Upper lobe of left lung (tissue), 6 donors: ENCODE results near the gene MT1H. TPM values are rescaled to one million over a fixed set of nuclear protein-coding genes. Genes with fewer than 3 reads are reported as not detected.

Experiments
- ATAC-seq, 2 donors: fragments of 200-7000 bp; cut with Tn5 transposase; one replicate each; pipeline ENCODE4 v1.9.1; 2022; ENCODE audit warnings: mild to moderate bottlenecking in 2 of 2, moderate library complexity in 2 of 2; ENCODE audit not compliant: low FRiP score in 2 of 2
- DNase-seq, 2 donors: peaks; one replicate each; pipeline ENCODE4 v3.0.0-alpha.2; 2019 to 2020
- H3K27ac ChIP-seq, 4 donors: fragments of 200-600 bp; sonication (generic); one replicate each; pipeline ENCODE4 v1.5.1; 2016 to 2019
- H3K27me3 ChIP-seq, 4 donors: fragments of 200-600 bp; sonication (generic); one replicate each; pipeline ENCODE4 v1.5.1; 2017 to 2019
- H3K36me3 ChIP-seq, 4 donors: fragments of 200-600 bp; sonication (generic); one replicate each; pipeline ENCODE4 v1.5.1; 2016 to 2019
- H3K4me1 ChIP-seq, 4 donors: fragments of 200-600 bp; sonication (generic); one replicate each; pipeline ENCODE4 v1.5.1; 2018 to 2019
- H3K4me3 ChIP-seq, 4 donors: fragments of 200-600 bp; sonication (generic); one replicate each; pipeline ENCODE4 v1.5.1; 2017 to 2019; ENCODE audit warnings: mild to moderate bottlenecking in 2 of 4, moderate library complexity in 1 of 4
- H3K9me3 ChIP-seq, 4 donors: fragments of 200-600 bp; sonication (generic); one replicate each; pipeline ENCODE4 v1.5.1; 2018 to 2019
- EP300 ChIP-seq, 4 donors: sonication (generic); formaldehyde crosslinking; IDR thresholded peaks; one replicate each; pipeline ENCODE4 v1.5.1; 2017; ENCODE audit warnings: antibody characterized with exemption in 4 of 4, control low read depth in 2 of 4
- POLR2A ChIP-seq, 4 donors: fragments of 450-650 bp; IDR thresholded peaks; one replicate each; pipeline ENCODE4 v1.5.1; 2016 to 2017; ENCODE audit warnings: antibody characterized with exemption in 4 of 4, mild to moderate bottlenecking in 2 of 4
- POLR2AphosphoS5 ChIP-seq, 2 donors: sonication (generic); formaldehyde crosslinking; IDR thresholded peaks; one replicate each; pipeline ENCODE4 v1.5.1; 2017; ENCODE audit warnings: antibody characterized with exemption in 2 of 2
- WGBS, 2 donors: methylation state at CpG; one replicate each; pipeline ENCODE4 v1.1.5; 2017 to 2018; 5-methylcytosine and 5-hydroxymethylcytosine counted together
- total RNA-seq, 6 donors: library from RNA; depleted of rRNA in 4 of 6; stranded (reverse); fragments of >200 nt in 4 of 6; gene quantifications; one replicate each; pipeline versions ENCODE4 v1.1.0 to v1.2.1, GENCODE V29; 2016 to 2021
- TF ChIP-seq, protein P1 (sequence below), 6 experiments: fragments of 450-650 bp in 4 of 6; fragments of 200-600 bp in 2 of 6; sonication (generic) in 2 of 6; IDR thresholded peaks; one replicate each; pipeline ENCODE4 v1.5.1; 2016 to 2019; ENCODE audit warnings: antibody characterized with exemption in 6 of 6
- donor health status: DM: no; HTN: no; CAD: no; lungs with moderate emphysema.
- donor health status: DM: no; HTN: yes; CAD: no; lungs with severe emphysema.

The MT1H gene
- total RNA-seq, 6 donors from 2014 or later, result 2.9 to 9.3 TPM; not detected in 4

DNA sequence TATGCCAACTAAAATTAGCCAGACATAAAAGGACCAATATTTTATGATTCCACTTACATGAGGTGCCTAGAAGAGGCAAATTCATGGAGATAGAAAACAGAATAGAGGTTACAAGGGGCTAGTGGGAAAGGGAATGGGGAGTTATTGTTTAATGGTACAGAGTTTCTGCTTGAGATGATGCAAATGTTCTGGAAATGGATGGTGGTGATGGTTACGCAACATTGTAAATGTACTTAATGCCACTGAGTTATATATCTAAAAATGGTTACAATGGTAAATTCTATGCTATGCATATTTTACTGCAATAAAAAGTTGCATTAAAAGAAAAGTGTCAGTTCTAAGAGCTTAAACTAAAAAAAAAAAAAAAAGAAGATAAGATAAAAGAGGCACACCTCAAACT lies 30.6 kb downstream of the MT1H start:
- TF ChIP-seq, protein P1, sequence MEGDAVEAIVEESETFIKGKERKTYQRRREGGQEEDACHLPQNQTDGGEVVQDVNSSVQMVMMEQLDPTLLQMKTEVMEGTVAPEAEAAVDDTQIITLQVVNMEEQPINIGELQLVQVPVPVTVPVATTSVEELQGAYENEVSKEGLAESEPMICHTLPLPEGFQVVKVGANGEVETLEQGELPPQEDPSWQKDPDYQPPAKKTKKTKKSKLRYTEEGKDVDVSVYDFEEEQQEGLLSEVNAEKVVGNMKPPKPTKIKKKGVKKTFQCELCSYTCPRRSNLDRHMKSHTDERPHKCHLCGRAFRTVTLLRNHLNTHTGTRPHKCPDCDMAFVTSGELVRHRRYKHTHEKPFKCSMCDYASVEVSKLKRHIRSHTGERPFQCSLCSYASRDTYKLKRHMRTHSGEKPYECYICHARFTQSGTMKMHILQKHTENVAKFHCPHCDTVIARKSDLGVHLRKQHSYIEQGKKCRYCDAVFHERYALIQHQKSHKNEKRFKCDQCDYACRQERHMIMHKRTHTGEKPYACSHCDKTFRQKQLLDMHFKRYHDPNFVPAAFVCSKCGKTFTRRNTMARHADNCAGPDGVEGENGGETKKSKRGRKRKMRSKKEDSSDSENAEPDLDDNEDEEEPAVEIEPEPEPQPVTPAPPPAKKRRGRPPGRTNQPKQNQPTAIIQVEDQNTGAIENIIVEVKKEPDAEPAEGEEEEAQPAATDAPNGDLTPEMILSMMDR (IDR thresholded peaks at IDR 0.05), result no peak
- no peak for ATAC-seq
- Histone ChIP-seq H3K9me3 (no peaks in the 10 kb centered on the region), H3K4me1 (peaks cover 3 to 9% (median 6%) of the 10 kb centered on the region in 4 donors), H3K27me3 (no peaks in the 10 kb centered on the region), H3K27ac (no peak overlapping the region), H3K4me3 (no peak overlapping the region), H3K36me3 (no peaks in the 10 kb centered on the region)
- 11 to 46% methylated on average over 1 of the region's 1 CpG for WGBS, 2 donors
- no peak for DNase-seq

DNA sequence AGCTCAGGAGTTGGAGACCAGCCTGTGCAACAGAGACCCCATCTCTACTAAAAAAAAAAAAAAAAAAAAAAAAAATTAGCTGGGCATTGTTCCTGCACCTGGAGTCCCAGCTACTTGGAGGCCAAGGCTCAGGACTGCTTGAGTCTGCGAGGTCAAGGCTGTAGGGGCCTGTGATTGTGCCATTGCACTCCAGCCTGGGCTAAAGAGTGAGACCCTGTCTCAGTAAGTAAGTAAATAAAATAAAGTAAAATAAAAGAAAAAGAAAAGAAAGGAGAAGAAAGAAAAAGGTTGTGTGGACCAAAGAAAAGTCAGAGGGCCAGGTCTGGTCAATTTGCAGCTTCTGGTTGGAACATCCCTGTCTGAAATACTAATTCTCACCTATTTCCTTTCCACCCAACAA lies 31.0 kb downstream of the MT1H start:
- TF ChIP-seq POLR2AphosphoS5 (IDR thresholded peaks at IDR 0.05) (no peak), POLR2A (IDR thresholded peaks at IDR 0.05) (no peak), EP300 (IDR thresholded peaks at IDR 0.05) (no peak)
- TF ChIP-seq, protein P1 (IDR thresholded peaks at IDR 0.05), result no peak

DNA sequence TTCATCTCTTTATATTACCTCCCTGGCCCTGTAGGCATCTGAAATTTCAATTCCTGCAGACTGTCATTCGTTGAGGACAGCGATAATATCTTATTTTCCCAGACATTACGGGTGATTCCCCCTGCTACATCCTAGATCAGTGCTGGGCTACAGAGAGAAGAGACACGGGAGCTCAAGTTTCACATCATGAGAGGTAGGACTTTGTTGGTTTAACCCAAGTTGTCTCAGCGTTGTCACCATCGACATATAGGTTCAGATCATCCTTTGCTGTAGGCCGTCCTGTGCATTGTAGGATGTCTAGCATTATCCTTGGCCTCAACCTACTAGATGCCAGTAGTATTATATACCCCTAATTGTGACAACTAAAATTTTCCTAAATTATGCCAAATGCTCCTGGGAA lies 31.9 kb downstream of the MT1H start:
- ATAC-seq (no peak), DNase-seq (no peak)
- H3K9me3 ChIP-seq, result no peaks in the 10 kb centered on the region
- WGBS, 2 donors, result 85 to 86% methylated on average over 7 of the region's 7 CpGs
- no peak overlapping the region for H3K27ac ChIP-seq
- TF ChIP-seq POLR2AphosphoS5 (IDR thresholded peaks at IDR 0.05) (no peak), EP300 (IDR thresholded peaks at IDR 0.05) (no peak), POLR2A (IDR thresholded peaks at IDR 0.05) (no peak)
- TF ChIP-seq, protein P1 (IDR thresholded peaks at IDR 0.05), result no peak
- peaks cover 3 to 9% (median 6%) of the 10 kb centered on the region in 4 donors for H3K4me1 ChIP-seq
- no peak overlapping the region for H3K4me3 ChIP-seq
- no peaks in the 10 kb centered on the region for H3K36me3 ChIP-seq
- no peaks in the 10 kb centered on the region for H3K27me3 ChIP-seq

More for the DNA sequence above, 31.0 kb downstream of the MT1H start:
- H3K4me3 ChIP-seq, result no peak overlapping the region
- ATAC-seq (no peak), DNase-seq (no peak)
- H3K9me3 ChIP-seq, result no peaks in the 10 kb centered on the region
- no peaks in the 10 kb centered on the region for H3K27me3 ChIP-seq
- H3K4me1 ChIP-seq, result peaks cover 3 to 9% (median 6%) of the 10 kb centered on the region in 4 donors
- H3K36me3 ChIP-seq, result no peaks in the 10 kb centered on the region
- H3K27ac ChIP-seq, result no peak overlapping the region
- 95 to 100% methylated on average over 1 of the region's 1 CpG for WGBS, 2 donors

DNA sequence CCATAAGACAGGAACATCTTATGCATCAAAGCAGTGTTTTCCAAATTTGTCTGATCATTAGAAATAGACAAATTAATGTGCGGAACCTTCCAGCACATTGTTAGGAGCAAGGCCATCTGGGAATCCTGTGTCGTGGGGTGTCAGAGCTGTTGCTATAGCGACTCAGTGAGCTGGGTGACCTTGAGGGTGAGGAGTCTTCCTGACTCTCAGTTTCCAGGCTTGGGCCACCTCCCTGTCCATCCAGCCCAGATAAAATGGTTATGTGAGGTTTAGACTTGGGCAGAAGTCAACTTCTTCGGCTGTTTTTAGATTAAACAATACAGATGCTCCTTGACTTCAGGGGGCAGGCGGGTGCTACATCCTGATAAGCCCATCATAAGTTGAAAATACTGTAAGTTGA lies 33.2 kb downstream of the MT1H start:
- H3K4me1 ChIP-seq, result peaks cover 3 to 9% (median 6%) of the 10 kb centered on the region in 4 donors
- no peak overlapping the region for H3K4me3 ChIP-seq
- H3K9me3 ChIP-seq, result no peaks in the 10 kb centered on the region
- 88 to 93% methylated on average over 5 of the region's 5 CpGs for WGBS, 2 donors
- DNase-seq (no peak), ATAC-seq (no peak)
- H3K27me3 ChIP-seq, result no peaks in the 10 kb centered on the region
- H3K27ac ChIP-seq, result no peak overlapping the region
- H3K36me3 ChIP-seq, result no peaks in the 10 kb centered on the region
- TF ChIP-seq, protein P1 (IDR thresholded peaks at IDR 0.05), result no peak
- TF ChIP-seq POLR2A (IDR thresholded peaks at IDR 0.05), result no peak
- TF ChIP-seq POLR2AphosphoS5 (IDR thresholded peaks at IDR 0.05), result no peak
- no peak for TF ChIP-seq EP300 (IDR thresholded peaks at IDR 0.05)
